H1 (cell line): Measurements from ENCODE around the gene SIK2. TPM values are rescaled to one million over a fixed set of nuclear protein-coding genes. Genes with fewer than 3 reads are reported as not detected.

ENCODE experiments used
- CTCF ChIA-PET: fragments of 300-600 bp; sonication (Branson Sonifier 250); formaldehyde crosslinking; loops from one replicate; lab custom pipeline; 2021; ENCODE audit not compliant: partially characterized antibody; lab: Charles Lee
- POLR2A ChIA-PET: fragments of 300-600 bp; sonication (Branson Sonifier 250); formaldehyde crosslinking; loops from one replicate; lab custom pipeline; 2021; ENCODE audit warnings: inconsistent platforms; ENCODE audit not compliant: partially characterized antibody; lab: Charles Lee
- DNase-seq, 2 experiments: peaks; one replicate each; pipeline versions ENCODE4 v3.0.0 to v3.0.0-alpha.2; 2010 to 2022; ENCODE audit warnings: low spot score in 2 of 2, low read depth in 1 of 2, mixed read lengths in 1 of 2
- FAIRE-seq: peaks from 2 replicates; lab custom pipeline; 2011; peaks lifted over from hg19 to GRCh38; lab: Jason Lieb, UNC
- H2AFZ ChIP-seq: 2 replicates; pipeline ENCODE4 v1.8.1; 2012; ENCODE audit warnings: low read length, inconsistent platforms
- H2AK5ac ChIP-seq: 2 replicates; pipeline ENCODE4 v1.6.1; 2013; ENCODE audit warnings: low read depth, low read length
- H2BK120ac ChIP-seq: replicated peaks from 2 replicates; pipeline ENCODE3; 2013; ENCODE audit warnings: low read depth, low read length, inconsistent platforms
- H2BK12ac ChIP-seq: 2 replicates; pipeline ENCODE4 v1.6.1; 2013; ENCODE audit warnings: low read depth, low read length
- H2BK15ac ChIP-seq: 2 replicates; pipeline ENCODE4 v1.6.1; 2013; ENCODE audit warnings: low read length
- H2BK20ac ChIP-seq: 2 replicates; pipeline ENCODE4 v1.6.1; 2013; ENCODE audit warnings: low read length
- H2BK5ac ChIP-seq: 2 replicates; pipeline ENCODE4 v1.6.1; 2013; ENCODE audit warnings: low read depth, low read length
- H3K14ac ChIP-seq: 2 replicates; pipeline ENCODE4 v1.6.1; 2013; ENCODE audit warnings: inconsistent platforms; ENCODE audit not compliant: insufficient read length
- H3K18ac ChIP-seq: 2 replicates; pipeline ENCODE4 v1.6.1; 2013; ENCODE audit warnings: low read length; ENCODE audit errors: extremely low read depth
- H3K23ac ChIP-seq: 2 replicates; pipeline ENCODE4 v1.6.1; 2013; ENCODE audit warnings: inconsistent platforms; ENCODE audit not compliant: insufficient read length
- H3K23me2 ChIP-seq: 2 replicates; pipeline ENCODE4 v1.6.1; 2013; ENCODE audit warnings: low read depth, low read length
- H3K27ac ChIP-seq: 2 replicates; pipeline ENCODE4 v1.6.1; 2011; ENCODE audit warnings: low read depth, low read length, inconsistent platforms
- H3K27me3 ChIP-seq, 4 experiments: replicated peaks in 1 of 4; 1 replicate in 1 of 4; 2 replicates in 3 of 4; pipeline versions ENCODE4 v1.6.1 to v1.8.1; 2011 to 2013; ENCODE audit warnings: low read length in 3 of 4, mild to moderate bottlenecking in 3 of 4, inconsistent platforms in 2 of 4, mixed read lengths in 2 of 4, moderate library complexity in 1 of 4; ENCODE audit not compliant: control insufficient read depth in 3 of 4, insufficient read depth in 3 of 4; ENCODE audit errors: extremely low read depth in 1 of 4
- H3K36me3 ChIP-seq, 4 experiments: 2 replicates each; pipeline versions ENCODE4 v1.6.1 to v1.8.1; 2011 to 2013; ENCODE audit warnings: mild to moderate bottlenecking in 4 of 4, low read length in 3 of 4, moderate library complexity in 2 of 4, control low read depth in 1 of 4, inconsistent platforms in 1 of 4; ENCODE audit not compliant: insufficient read depth in 4 of 4, control insufficient read depth in 2 of 4
- H3K4ac ChIP-seq: replicated peaks from 2 replicates; pipeline ENCODE3; 2013; ENCODE audit warnings: low read length, low read depth, mixed read lengths, inconsistent platforms; ENCODE audit not compliant: insufficient read length
- H3K4me1 ChIP-seq, 4 experiments: replicated peaks in 1 of 4; 1 replicate in 1 of 4; 2 replicates in 3 of 4; pipeline versions ENCODE4 v1.6.1 to v1.8.1; 2011 to 2013; ENCODE audit warnings: low read length in 3 of 4, inconsistent platforms in 2 of 4, mixed read lengths in 1 of 4; ENCODE audit not compliant: insufficient read depth in 4 of 4, control insufficient read depth in 3 of 4
- H3K4me2 ChIP-seq, 2 experiments: 2 replicates each; pipeline versions ENCODE4 v1.6.1 to v1.8.1; 2011 to 2013; ENCODE audit warnings: low read depth in 2 of 2, low read length in 2 of 2, control low read depth in 1 of 2, inconsistent platforms in 1 of 2, mild to moderate bottlenecking in 1 of 2; ENCODE audit not compliant: insufficient read depth in 1 of 2
- H3K4me3 ChIP-seq, 4 experiments: fragments of 200-600, 300-600 bp in 1 of 4; sonication (generic), shearing (Covaris generic), sonication (Bioruptor Twin) in 1 of 4; 2 replicates each; pipeline versions ENCODE4 v1.5.1 to v1.8.1; 2011 to 2016; ENCODE audit warnings: low read length in 4 of 4, low read depth in 3 of 4, control low read depth in 2 of 4, inconsistent platforms in 2 of 4, mild to moderate bottlenecking in 2 of 4, mixed read lengths in 1 of 4, moderate library complexity in 1 of 4; ENCODE audit not compliant: insufficient read depth in 2 of 4; ENCODE audit errors: extremely low read depth in 1 of 4
- H3K56ac ChIP-seq: replicated peaks from 2 replicates; pipeline ENCODE3; 2013; ENCODE audit warnings: low read depth, mild to moderate bottlenecking, mixed read lengths, low read length, inconsistent platforms; ENCODE audit not compliant: insufficient read length
- H3K79me1 ChIP-seq: 2 replicates; pipeline ENCODE4 v1.6.1; 2013; ENCODE audit warnings: low read depth, low read length, control low read depth
- H3K79me2 ChIP-seq, 2 experiments: 2 replicates each; pipeline versions ENCODE4 v1.6.1 to v1.8.1; 2012 to 2013; ENCODE audit warnings: low read length in 2 of 2, mild to moderate bottlenecking in 2 of 2, inconsistent platforms in 1 of 2; ENCODE audit not compliant: insufficient read depth in 2 of 2, control insufficient read depth in 1 of 2
- H3K9ac ChIP-seq, 4 experiments: replicated peaks in 1 of 4; 1 replicate in 1 of 4; 2 replicates in 3 of 4; pipeline versions ENCODE4 v1.6.1 to v1.8.1; 2011 to 2013; ENCODE audit warnings: low read depth in 3 of 4, low read length in 3 of 4, control low read depth in 2 of 4, mild to moderate bottlenecking in 2 of 4, moderate library complexity in 2 of 4, inconsistent platforms in 1 of 4; ENCODE audit errors: extremely low read depth in 1 of 4
- H3K9me3 ChIP-seq, 2 experiments: 2 replicates each; pipeline versions ENCODE4 v1.6.1 to v1.8.1; 2012 to 2013; ENCODE audit warnings: mild to moderate bottlenecking in 2 of 2, moderate library complexity in 2 of 2, control low read depth in 1 of 2, inconsistent platforms in 1 of 2, low read depth in 1 of 2, low read length in 1 of 2, mixed read lengths in 1 of 2; ENCODE audit not compliant: insufficient read depth in 2 of 2
- H4K20me1 ChIP-seq, 2 experiments: replicated peaks in 1 of 2; 2 replicates each; pipeline versions ENCODE3 to v1.8.1; 2011 to 2013; ENCODE audit warnings: inconsistent platforms in 2 of 2, low read length in 2 of 2, mild to moderate bottlenecking in 1 of 2; ENCODE audit not compliant: insufficient read depth in 2 of 2, control insufficient read depth in 1 of 2
- H4K5ac ChIP-seq: 2 replicates; pipeline ENCODE4 v1.6.1; 2013; ENCODE audit warnings: low read length, low read depth, mixed read lengths, inconsistent platforms; ENCODE audit not compliant: insufficient read length
- H4K8ac ChIP-seq: 2 replicates; pipeline ENCODE4 v1.8.0; 2013; ENCODE audit warnings: mild to moderate bottlenecking, moderate library complexity, low read length, inconsistent platforms; ENCODE audit not compliant: insufficient read depth; ENCODE audit errors: extremely low read depth
- H4K91ac ChIP-seq: replicated peaks from 2 replicates; pipeline ENCODE3; 2013; ENCODE audit warnings: low read length, mixed read lengths, inconsistent platforms; ENCODE audit not compliant: insufficient read length
- GTF2F1 ChIP-seq: IDR thresholded peaks from 2 replicates; pipeline ENCODE4 v1.6.1; 2012; ENCODE audit warnings: low read depth, low read length, improper control_type of control experiment, borderline replicate concordance
- NANOG ChIP-seq: IDR thresholded peaks from 2 replicates; pipeline ENCODE4 v1.6.1; 2011; ENCODE audit warnings: low read length, low read depth, mild to moderate bottlenecking, inconsistent platforms; ENCODE audit not compliant: insufficient read depth, poor library complexity, severe bottlenecking
- RXRA ChIP-seq: IDR thresholded peaks from 2 replicates; pipeline ENCODE4 v1.6.1; 2011; ENCODE audit warnings: low read depth, mild to moderate bottlenecking, low read length, moderate library complexity; ENCODE audit not compliant: insufficient read depth
- YY1 ChIP-seq: IDR thresholded peaks from 2 replicates; pipeline ENCODE4 v1.6.1; 2011; ENCODE audit warnings: low read depth, mild to moderate bottlenecking, low read length
- whole genome bisulfite sequencing, 2 experiments: shearing (Covaris generic) in 1 of 2; methylation state at CpG; one replicate each; pipeline versions ENCODE4 v1.1.6 to v1.1.7; 2013 to 2015; ENCODE audit warnings: low lambda C conversion rate in 2 of 2, mixed read lengths in 2 of 2, inconsistent platforms in 1 of 2, low coverage in 1 of 2, missing lambda C conversion rate in 1 of 2; ENCODE audit not compliant: insufficient replicate concordance in 2 of 2, insufficient coverage in 1 of 2, insufficient read length in 1 of 2; ENCODE audit errors: extremely low coverage in 1 of 2, missing lambda C conversion rate in 1 of 2; 5-methylcytosine and 5-hydroxymethylcytosine counted together
- polyA plus RNA-seq, 7 experiments: library from polyadenylated mRNA; depleted of rRNA in 3 of 7; stranded (reverse) in 5 of 7; unstranded in 2 of 7; fragments of >200 nt in 5 of 7; fragments of 200-250 nt in 2 of 7; gene quantifications; 1 replicate in 5 of 7; 2 replicates in 1 of 7; 4 replicates in 1 of 7; pipeline versions ENCODE4 v1.2.1 to v1.2.3, GENCODE V29; 2011 to 2013; ENCODE audit warnings: missing spikeins in 2 of 7, mixed read lengths in 2 of 7
- total RNA-seq: library from RNA; stranded (reverse); fragmentation: NEBNext Ultra II Directional; extraction: Animal tissue kit (Norgen Biotek cat#: 25700); gene quantifications from 2 replicates; pipeline ENCODE4 v1.2.1, GENCODE V29; 2021
- TF ChIP-seq, protein P1 (sequence below), 3 experiments: IDR thresholded peaks; 1 replicate in 2 of 3; 2 replicates in 1 of 3; pipeline versions ENCODE4 v1.5.1 to v1.6.1; 2011; ENCODE audit warnings: low read length in 3 of 3, mild to moderate bottlenecking in 3 of 3, inconsistent platforms in 2 of 3, low read depth in 1 of 3, moderate library complexity in 1 of 3; ENCODE audit not compliant: insufficient read depth in 1 of 3; ENCODE audit errors: control extremely low read depth in 1 of 3
- TF ChIP-seq, protein P2 (sequence below): IDR thresholded peaks from 2 replicates; pipeline ENCODE4 v1.6.1; 2011; ENCODE audit warnings: low read length, improper control_type of control experiment

The SIK2 gene
- total and polyA plus RNA-seq, 2 of the 8 experiments (the other 6 are each of a cell fraction or from before 2014, with no cell fraction given), result 8.8 to 11.2 TPM

DNA sequence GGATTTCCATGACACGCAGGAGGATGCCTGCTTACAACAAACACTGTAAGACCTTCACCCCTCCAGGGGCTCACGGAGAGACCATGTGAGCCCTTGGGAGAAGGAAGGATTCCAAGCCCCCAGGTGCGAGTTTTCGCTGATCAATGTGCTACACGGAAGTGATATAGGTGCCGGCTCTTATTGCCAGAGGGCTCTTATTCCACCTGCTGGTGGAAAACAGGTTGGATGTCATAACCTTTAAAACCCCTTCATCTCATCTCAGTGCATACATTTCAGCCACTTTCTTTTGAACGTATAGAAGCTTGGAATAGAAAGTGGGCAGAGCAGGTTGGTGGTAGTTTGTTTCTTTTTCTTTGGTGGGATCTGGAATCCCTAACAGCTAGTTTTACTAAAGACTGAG is 35.9 kb upstream of the SIK2 start:
- WGBS, 2 experiments, result 79% methylated on average over 7 of the region's 7 CpGs; no CpG with 5 or more reads in 1 of the 2 experiments
- TF ChIP-seq, protein P1, sequence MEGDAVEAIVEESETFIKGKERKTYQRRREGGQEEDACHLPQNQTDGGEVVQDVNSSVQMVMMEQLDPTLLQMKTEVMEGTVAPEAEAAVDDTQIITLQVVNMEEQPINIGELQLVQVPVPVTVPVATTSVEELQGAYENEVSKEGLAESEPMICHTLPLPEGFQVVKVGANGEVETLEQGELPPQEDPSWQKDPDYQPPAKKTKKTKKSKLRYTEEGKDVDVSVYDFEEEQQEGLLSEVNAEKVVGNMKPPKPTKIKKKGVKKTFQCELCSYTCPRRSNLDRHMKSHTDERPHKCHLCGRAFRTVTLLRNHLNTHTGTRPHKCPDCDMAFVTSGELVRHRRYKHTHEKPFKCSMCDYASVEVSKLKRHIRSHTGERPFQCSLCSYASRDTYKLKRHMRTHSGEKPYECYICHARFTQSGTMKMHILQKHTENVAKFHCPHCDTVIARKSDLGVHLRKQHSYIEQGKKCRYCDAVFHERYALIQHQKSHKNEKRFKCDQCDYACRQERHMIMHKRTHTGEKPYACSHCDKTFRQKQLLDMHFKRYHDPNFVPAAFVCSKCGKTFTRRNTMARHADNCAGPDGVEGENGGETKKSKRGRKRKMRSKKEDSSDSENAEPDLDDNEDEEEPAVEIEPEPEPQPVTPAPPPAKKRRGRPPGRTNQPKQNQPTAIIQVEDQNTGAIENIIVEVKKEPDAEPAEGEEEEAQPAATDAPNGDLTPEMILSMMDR (IDR thresholded peaks at IDR 0.05; ENCODE audit: control extremely low read depth in 1 of 3, insufficient read depth in 1 of 3, low read depth in 1 of 3, low read length in 3 of 3), result peak in 1 of 3 experiments; percentile 7; a peak in 2 of 4 replicates
- TF ChIP-seq GTF2F1 (no peak), NANOG (no peak), YY1 (no peak), RXRA (no peak)
- TF ChIP-seq, protein P2, sequence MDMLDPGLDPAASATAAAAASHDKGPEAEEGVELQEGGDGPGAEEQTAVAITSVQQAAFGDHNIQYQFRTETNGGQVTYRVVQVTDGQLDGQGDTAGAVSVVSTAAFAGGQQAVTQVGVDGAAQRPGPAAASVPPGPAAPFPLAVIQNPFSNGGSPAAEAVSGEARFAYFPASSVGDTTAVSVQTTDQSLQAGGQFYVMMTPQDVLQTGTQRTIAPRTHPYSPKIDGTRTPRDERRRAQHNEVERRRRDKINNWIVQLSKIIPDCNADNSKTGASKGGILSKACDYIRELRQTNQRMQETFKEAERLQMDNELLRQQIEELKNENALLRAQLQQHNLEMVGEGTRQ, result no peak
- TF ChIP-seq, all 59 proteins: peak for 1

More for the DNA sequence above, 35.9 kb upstream of the SIK2 start:
- FAIRE-seq, result no peak
- Histone ChIP-seq H3K56ac (no peak overlapping the region), H3K18ac (no peak overlapping the region), H4K91ac (no peak overlapping the region), H3K4me3 (no peak overlapping the region), H2BK12ac (peak overlapping the region; percentile 61; the same call in 1 of the 2 replicates), H3K4me2 (no peak overlapping the region), H3K27me3 (no peaks in the 10 kb centered on the region), H3K14ac (no peak overlapping the region), H3K23ac (no peak overlapping the region), H4K20me1 (no peaks in the 10 kb centered on the region), H2AFZ (0 out of 2 replicates have a peak overlapping the region, but pooled peaks have one; percentile 4), H4K8ac (no peak overlapping the region), H2AK5ac (no peak overlapping the region), H3K79me2 (no peaks in the 10 kb centered on the region), H3K36me3 (no peaks in the 10 kb centered on the region), H2BK120ac (no peak overlapping the region), H3K27ac (no peak overlapping the region), H2BK15ac (no peak overlapping the region; the same call in 1 of the 2 replicates), H4K5ac (no peak overlapping the region), H2BK5ac (no peak overlapping the region), H3K4me1 (peaks cover 0 to 6% (median 3%) of the 10 kb centered on the region in 4 experiments; a peak in 4 of 7 replicates), H2BK20ac (no peak overlapping the region), H3K9ac (no peak overlapping the region; a peak in 1 of 7 replicates), H3K4ac (no peak overlapping the region), H3K23me2 (no peaks in the 10 kb centered on the region), H3K9me3 (no peaks in the 10 kb centered on the region), H3K79me1 (no peaks in the 10 kb centered on the region)
- ChIA-PET CTCF (interaction anchor here (0.6 to 2.5 kb wide), 31 partner anchors 9 to 713 kb away, joined by 3 to 11 read pairs (median 4); no protein-coding TSS in a partner anchor), POLR2A (interaction anchor here (0.6 kb wide), 1 partner anchor 292 kb away, joined by 3 read pairs; no protein-coding TSS in a partner anchor)
- DNase-seq, result no peak
